Measurements from ENCODE around the gene SIX4.
A peak's percentile ranks its signal among the peaks of the same experiment; 100 is the strongest.

SIX4 gene

GRCh38 chr14:60721326-60722106, 2.6 kb downstream of the SIX4 start:
- DNase-seq: peak; percentile 79

DNA sequence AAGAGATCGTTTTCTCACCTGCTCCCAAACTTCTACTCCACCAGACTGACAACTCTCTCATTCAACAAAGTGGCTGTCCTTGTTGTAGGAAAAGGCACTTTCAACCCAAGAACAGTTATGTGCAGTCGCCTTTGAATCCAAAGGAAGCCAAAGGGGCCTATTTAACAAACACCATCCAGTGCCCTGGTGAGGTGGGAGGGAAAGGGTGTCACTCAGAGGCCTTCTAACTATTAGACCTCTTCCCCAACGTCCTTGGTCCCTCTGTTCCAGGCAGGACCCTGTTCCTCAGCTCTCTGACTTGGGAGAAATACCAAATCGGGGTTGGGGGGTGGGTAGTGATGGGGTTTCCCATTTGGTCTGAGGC, 3.2 kb downstream of the SIX4 start:
- peak; percentile 42 for DNase-seq

- DNase-seq: no peak
These were observed 3.8 kb downstream of the SIX4 start for GRCh38 chr14:60720391-60720790.

- no peak for DNase-seq
These were observed 10.6 kb downstream of the SIX4 start for GRCh38 chr14:60713513-60713912.

- DNase-seq: peak; percentile 54
These were observed 13.7 kb downstream of the SIX4 start for GRCh38 chr14:60710494-60710893.

DNA sequence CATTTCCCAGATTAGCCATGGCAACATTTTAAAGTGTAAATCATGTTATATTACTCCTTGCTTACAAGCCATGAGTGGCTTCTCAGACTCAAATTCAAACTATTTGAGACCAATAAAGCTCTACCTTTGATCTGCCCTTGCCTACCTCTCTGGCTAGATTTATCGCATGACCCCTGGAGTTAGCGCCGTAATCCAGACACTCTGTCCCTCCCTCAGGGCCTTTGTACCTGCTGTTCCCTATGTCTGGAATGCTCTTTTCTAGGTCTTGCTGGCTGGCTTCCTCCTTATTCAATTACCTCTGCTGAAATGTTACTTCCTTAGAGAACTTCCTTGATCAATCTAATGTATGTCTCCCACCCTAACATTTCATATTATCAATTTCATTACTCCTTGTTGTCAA, 16.3 kb downstream of the SIX4 start:
- peak; percentile 28 for DNase-seq

DNA sequence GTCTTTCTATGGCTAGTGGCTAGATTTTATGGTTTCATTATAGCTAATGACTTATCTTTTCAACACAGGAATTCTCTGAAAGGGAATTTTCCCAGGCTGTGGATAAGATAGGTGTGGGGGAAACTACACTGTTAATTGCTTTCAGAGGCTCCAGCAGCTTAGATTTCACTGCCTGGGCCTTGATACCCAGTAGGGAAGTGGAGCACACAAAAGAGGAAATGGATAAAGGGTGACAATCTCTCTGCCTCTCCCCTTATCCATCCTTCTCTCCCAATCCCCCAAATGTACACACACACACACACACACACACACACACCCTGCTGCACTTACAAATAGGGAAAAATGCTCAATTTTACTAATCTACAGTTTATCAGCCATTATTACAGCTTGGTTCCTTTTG, 19.1 kb downstream of the SIX4 start:
- no peak for DNase-seq

DNA sequence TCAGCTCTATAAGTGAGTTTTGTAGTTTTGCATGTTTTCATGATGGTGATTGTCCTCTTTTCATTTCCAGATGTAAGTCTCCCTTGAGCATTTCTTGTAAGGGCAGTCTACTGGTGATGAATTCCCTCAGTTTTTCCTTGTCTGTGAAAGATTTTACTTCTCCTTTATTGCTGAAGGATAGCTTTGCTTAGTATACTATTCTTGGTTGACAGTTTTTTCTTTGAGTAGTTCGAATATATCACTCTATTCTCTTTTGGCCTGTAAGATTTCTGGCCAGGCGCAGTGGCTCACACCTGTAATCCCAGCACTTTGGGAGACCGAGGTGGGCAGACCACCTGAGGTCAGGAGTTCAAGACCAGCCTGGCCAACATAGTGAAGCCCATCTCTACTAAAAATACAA, 23.6 kb downstream of the SIX4 start:
- no peak for DNase-seq

GRCh38 chr14:60695327-60695726, 28.8 kb downstream of the SIX4 start:
- no peak for DNase-seq

DNA sequence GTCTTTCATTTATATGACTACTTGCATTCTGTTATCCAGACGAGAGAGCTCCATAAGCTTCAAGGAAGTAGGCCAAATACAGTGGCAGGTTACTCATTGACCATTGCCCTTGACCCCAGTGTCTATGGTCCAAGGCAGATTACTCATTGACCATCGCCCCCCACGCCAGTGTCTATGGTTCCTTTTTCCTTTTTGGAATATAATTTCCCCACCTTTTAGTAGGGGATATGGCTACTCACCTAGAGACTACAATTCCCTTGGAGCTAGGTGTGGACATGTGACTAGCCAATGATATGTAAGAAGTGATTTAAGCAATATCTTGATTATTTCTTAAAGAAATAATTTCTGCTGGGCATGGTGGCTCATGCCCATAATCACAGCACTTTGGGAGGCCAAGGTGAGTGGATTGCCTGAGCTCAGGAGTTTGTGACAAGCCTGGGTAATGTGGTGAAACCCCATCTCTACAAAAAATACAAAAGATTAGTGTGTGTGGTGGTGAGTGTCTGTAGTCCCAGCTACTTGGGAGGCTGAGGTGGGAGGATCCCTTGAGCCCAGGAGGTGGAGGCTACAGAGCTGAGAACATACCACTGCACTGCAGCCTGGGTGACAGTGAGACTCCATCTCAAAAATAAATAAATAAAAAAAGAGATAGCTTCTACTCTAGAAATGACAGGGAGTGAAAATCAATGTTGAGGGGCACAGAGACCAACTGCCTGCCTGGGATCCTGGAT, 32.6 kb downstream of the SIX4 start:
- no peak for DNase-seq

GRCh38 chr14:60686865-60687264, 37.3 kb downstream of the SIX4 start:
- DNase-seq: peak; percentile 62

DNA sequence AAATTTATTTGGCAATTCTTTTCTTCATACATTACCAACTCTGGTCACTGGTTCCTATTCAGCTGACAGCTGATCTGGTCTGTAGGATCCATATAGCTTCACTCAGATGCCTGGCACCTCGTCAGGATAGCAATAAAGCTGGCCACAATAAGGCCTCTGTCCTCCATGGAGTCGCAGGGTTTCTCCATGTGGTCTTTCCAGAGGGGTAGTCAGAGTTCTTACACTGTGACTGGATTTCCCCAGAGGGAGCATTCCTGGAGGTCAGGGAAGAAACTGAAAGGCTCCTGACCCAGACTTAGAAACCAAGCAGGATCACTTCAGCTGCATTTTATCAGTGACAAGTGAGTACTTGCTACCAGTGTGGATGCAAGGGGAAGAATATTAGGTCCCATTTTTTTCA, 39.9 kb downstream of the SIX4 start:
- DNase-seq: no peak

DNA sequence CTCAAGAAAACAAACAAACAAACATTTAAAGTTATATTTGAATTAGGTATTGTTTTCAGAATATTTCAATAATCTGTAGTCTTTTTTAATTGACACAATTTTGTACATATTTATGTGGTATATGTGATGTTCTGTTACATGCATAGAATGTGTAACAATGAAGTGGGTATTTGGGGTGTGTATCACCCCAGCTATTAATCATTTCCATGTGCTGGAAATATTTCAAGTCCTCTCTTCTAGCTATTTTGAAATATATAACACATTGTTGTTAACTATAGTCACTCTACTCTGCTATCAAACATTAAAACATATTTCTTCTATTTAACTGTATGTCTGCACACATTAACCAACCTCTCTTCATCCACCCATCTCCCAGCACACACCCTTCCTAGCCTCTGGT, 42.9 kb downstream of the SIX4 start:
- no peak for DNase-seq

- DNase-seq: no peak
These were observed 43.6 kb downstream of the SIX4 start for GRCh38 chr14:60680511-60680910.

GRCh38 chr14:60679566-60680258, 44.4 kb downstream of the SIX4 start:
- DNase-seq: no peak

DNA sequence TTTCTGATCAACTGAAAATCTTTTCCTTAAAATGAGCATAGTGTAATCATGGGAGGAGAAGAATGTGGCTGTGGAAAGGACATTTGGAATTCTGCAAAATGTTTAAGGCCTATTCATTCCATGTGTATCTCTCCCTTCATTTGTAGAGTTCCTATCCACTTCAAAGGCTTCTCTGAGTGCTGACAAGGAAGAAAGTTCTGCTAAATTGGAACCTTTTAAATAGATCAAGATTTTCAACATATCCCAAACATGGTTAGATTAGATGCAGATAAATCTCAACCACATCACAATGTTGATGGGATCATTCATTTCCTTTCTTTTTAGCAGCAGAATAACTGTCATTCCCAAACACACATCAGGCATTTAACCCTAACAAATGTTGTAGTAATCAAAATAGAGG, 46.5 kb downstream of the SIX4 start:
- no peak for DNase-seq

DNA sequence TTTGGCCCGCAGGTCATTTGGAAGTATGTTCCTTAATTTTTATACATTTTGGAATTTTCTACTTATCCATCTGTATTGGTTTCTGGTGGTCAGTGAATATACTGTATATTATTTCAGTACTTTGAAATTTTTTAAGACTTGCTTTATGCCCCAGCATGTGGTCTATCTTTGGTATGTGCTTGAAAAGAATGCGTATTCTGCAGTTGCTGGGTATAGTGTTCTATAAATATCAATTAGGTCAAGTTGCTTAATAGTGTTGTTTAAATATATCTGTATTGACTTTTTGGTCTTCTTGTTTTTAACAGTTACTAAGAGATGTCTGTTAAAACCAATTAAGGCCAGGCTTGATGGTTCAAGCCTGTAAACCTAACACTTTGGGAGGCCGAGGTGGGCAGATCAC, 53.2 kb downstream of the SIX4 start:
- no peak for DNase-seq

GRCh38 chr14:60668431-60669112, 55.6 kb downstream of the SIX4 start:
- DNase-seq: no peak

- peak; percentile 76 for DNase-seq
These were observed 59.0 kb downstream of the SIX4 start for GRCh38 chr14:60665177-60665550.

DNA sequence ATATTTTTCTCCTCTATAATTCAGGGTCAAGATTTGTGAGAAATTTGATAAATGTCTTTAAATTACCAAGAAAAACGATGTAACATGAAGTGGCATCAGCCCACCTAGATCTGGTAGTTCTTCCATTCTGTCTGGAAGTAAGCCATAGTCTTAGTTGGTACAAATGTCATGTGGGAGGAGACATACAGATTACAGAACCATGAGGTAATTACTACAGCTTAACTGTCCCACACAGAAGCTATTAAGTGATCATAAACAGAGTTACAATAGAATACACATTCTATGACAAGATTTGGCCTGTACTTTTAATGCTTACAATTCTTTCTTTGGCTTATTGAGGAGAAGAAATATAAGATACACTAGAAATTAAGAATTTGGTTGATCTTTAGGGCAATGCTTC, 61.2 kb downstream of the SIX4 start:
- DNase-seq: peak; percentile 19

GRCh38 chr14:60661721-60662120, 62.4 kb downstream of the SIX4 start:
- no peak for DNase-seq
